Naive thymus-derived CD4-positive, alpha-beta T cell (primary cell): ENCODE results near the gene GRM7. TPM values are rescaled to one million over a fixed set of nuclear protein-coding genes. Genes with fewer than 3 reads are reported as not detected.

ENCODE experiments used
- ATAC-seq: fragments of 150-1000 bp; cut with Tn5 transposase; 2 replicates; pipeline ENCODE4 v1.10.0; 2021; ENCODE audit warnings: mild to moderate bottlenecking, moderate library complexity
- CTCF ChIA-PET: fragments of 350-600 bp; sonication (Branson Sonifier 250); formaldehyde crosslinking; loops from one replicate; lab custom pipeline; 2021; ENCODE audit warnings: antibody characterized with exemption; lab: Charles Lee
- POLR2A ChIA-PET: fragments of 350-600 bp; sonication (Branson Sonifier 250); formaldehyde crosslinking; loops from one replicate; lab custom pipeline; 2021; ENCODE audit warnings: antibody characterized with exemption, inconsistent platforms; lab: Charles Lee
- DNase-seq, 9 donors: peaks; one replicate each; pipeline versions ENCODE4 v3.0.0 to v3.0.0-alpha.2; 2020 to 2022; ENCODE audit warnings: mixed read lengths in 1 of 9
- H3K27ac ChIP-seq: one replicate; pipeline ENCODE4 v1.7.0; 2013; ENCODE audit warnings: mild to moderate bottlenecking, low read depth, low read length, moderate library complexity
- H3K27me3 ChIP-seq, 2 donors: one replicate each; pipeline ENCODE4 v1.7.0; 2013; ENCODE audit warnings: low read length in 2 of 2, mild to moderate bottlenecking in 2 of 2, moderate library complexity in 2 of 2; ENCODE audit not compliant: control insufficient read depth in 2 of 2, insufficient read depth in 2 of 2
- H3K36me3 ChIP-seq, 3 experiments: 1 replicate in 2 of 3; 2 replicates in 1 of 3; pipeline ENCODE4 v1.7.0; 2013; ENCODE audit warnings: low read length in 3 of 3, mild to moderate bottlenecking in 3 of 3, moderate library complexity in 1 of 3; ENCODE audit not compliant: insufficient read depth in 3 of 3, control insufficient read depth in 2 of 3
- H3K4me1 ChIP-seq, 2 donors: one replicate each; pipeline ENCODE4 v1.7.0; 2013; ENCODE audit warnings: low read length in 2 of 2, mild to moderate bottlenecking in 2 of 2, moderate library complexity in 1 of 2; ENCODE audit not compliant: control insufficient read depth in 2 of 2, insufficient read depth in 2 of 2
- H3K4me3 ChIP-seq: 2 replicates; pipeline ENCODE4 v1.7.0; 2013; ENCODE audit warnings: mild to moderate bottlenecking, low read length
- H3K9me3 ChIP-seq, 3 experiments: 1 replicate in 2 of 3; 2 replicates in 1 of 3; pipeline ENCODE4 v1.7.0; 2013; ENCODE audit warnings: low read length in 3 of 3; ENCODE audit not compliant: control insufficient read depth in 2 of 3
- H3K27ac Mint-ChIP-seq, 9 donors: one replicate each; pipeline ENCODE4 v1.8.0; 2020 to 2022; ENCODE audit warnings: mixed read lengths in 9 of 9, mild to moderate bottlenecking in 8 of 9, moderate library complexity in 5 of 9, inconsistent platforms in 2 of 9
- H3K27me3 Mint-ChIP-seq, 5 donors: one replicate each; pipeline ENCODE4 v1.8.0; 2021 to 2022; ENCODE audit warnings: mixed read lengths in 5 of 5, mild to moderate bottlenecking in 1 of 5
- H3K36me3 Mint-ChIP-seq, 5 donors: one replicate each; pipeline ENCODE4 v1.8.0; 2020 to 2022; ENCODE audit warnings: mixed read lengths in 5 of 5, mild to moderate bottlenecking in 3 of 5, inconsistent platforms in 1 of 5
- H3K4me1 Mint-ChIP-seq, 7 donors: one replicate each; pipeline ENCODE4 v1.8.0; 2020 to 2022; ENCODE audit warnings: mixed read lengths in 7 of 7, mild to moderate bottlenecking in 3 of 7, inconsistent platforms in 1 of 7
- H3K4me3 Mint-ChIP-seq, 10 donors: one replicate each; pipeline ENCODE4 v1.8.0; 2020 to 2022; ENCODE audit warnings: mild to moderate bottlenecking in 10 of 10, mixed read lengths in 10 of 10, moderate library complexity in 6 of 10, inconsistent platforms in 2 of 10
- H3K9me3 Mint-ChIP-seq, 11 donors: one replicate each; pipeline ENCODE4 v1.8.0; 2020 to 2022; ENCODE audit warnings: mixed read lengths in 11 of 11, mild to moderate bottlenecking in 4 of 11, inconsistent platforms in 1 of 11, moderate library complexity in 1 of 11
- intact Hi-C, 2 donors: fragments of 100-400 bp; cut with micrococcal nuclease; formaldehyde crosslinking; loops; one replicate each; pipeline ENCODE4 v1.15.1; 2023
- polyA plus RNA-seq, 2 donors: library from polyadenylated mRNA; unstranded; fragments of 300-500 nt; fragmentation: Illumina TruSeq; gene quantifications; one replicate each; pipeline ENCODE4 v1.2.3, GENCODE V29; 2021
- total RNA-seq, 6 experiments: library from RNA in 5 of 6; stranded (reverse) in 5 of 6; gene quantifications; 1 replicate in 5 of 6; 2 replicates in 1 of 6; pipeline ENCODE4 v1.2.3 and lab custom pipeline; 2021 to 2026

Gene GRM7
- total and polyA plus RNA-seq, 7 experiments from 2014 or later = not detected

GRCh38 chr3:7160689-7161088, 299.8 kb downstream of the GRM7 start:
- intact Hi-C loops = no loop called here
- H3K36me3 Mint-ChIP-seq = no peaks in the 10 kb centered on the region
- CTCF ChIA-PET = no interaction called here
- Histone ChIP-seq H3K36me3 (no peaks in the 10 kb centered on the region), H3K27ac (no peak overlapping the region), H3K27me3 (no peaks in the 10 kb centered on the region), H3K4me1 (no peaks in the 10 kb centered on the region), H3K9me3 (no peaks in the 10 kb centered on the region), H3K4me3 (no peak overlapping the region)
- H3K27me3 Mint-ChIP-seq = peaks cover 0 to 5% (median 0%) of the 10 kb centered on the region in 5 donors
- ATAC-seq = no peak
- DNase-seq = no peak
- no peak overlapping the region for H3K4me3 Mint-ChIP-seq
- H3K9me3 Mint-ChIP-seq = peaks cover 0 to 10% (median 2%) of the 10 kb centered on the region in 11 donors
- no peaks in the 10 kb centered on the region for H3K4me1 Mint-ChIP-seq
- H3K27ac Mint-ChIP-seq = no peak overlapping the region
- POLR2A ChIA-PET = no interaction called here

DNA sequence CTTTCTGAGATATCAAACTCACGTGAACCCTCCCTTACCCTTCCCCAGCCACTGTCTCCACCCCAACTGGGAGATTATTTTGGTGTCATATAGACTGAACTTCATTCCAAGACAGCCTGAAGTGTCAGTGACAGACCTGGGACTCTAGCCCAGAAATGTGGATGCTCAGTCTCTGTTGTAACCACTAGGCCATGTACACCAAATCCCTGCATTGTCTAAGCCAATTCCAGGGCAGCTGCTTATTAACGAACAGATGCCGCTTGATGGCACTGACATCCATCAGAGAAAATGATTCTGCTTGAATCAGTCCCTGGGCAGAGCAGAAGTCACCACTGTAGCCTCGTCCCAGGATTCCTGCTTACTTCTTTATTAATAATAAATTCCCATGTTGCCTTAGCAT, 305.5 kb downstream of the GRM7 start:
- Mint-ChIP-seq H3K4me3 (no peak overlapping the region), H3K9me3 (peaks cover 0 to 8% (median 3%) of the 10 kb centered on the region in 11 donors), H3K27me3 (no peaks in the 10 kb centered on the region), H3K36me3 (no peaks in the 10 kb centered on the region), H3K27ac (no peak overlapping the region), H3K4me1 (no peaks in the 10 kb centered on the region)
- ATAC-seq (no peak), DNase-seq (no peak)
- no peak overlapping the region for H3K27ac ChIP-seq
- H3K9me3 ChIP-seq = no peaks in the 10 kb centered on the region
- no peak overlapping the region for H3K4me3 ChIP-seq
- intact Hi-C loops = no loop called here
- CTCF ChIA-PET = no interaction called here
- POLR2A ChIA-PET = no interaction called here
- H3K27me3 ChIP-seq = no peaks in the 10 kb centered on the region
- no peaks in the 10 kb centered on the region for H3K4me1 ChIP-seq
- no peaks in the 10 kb centered on the region for H3K36me3 ChIP-seq

DNA sequence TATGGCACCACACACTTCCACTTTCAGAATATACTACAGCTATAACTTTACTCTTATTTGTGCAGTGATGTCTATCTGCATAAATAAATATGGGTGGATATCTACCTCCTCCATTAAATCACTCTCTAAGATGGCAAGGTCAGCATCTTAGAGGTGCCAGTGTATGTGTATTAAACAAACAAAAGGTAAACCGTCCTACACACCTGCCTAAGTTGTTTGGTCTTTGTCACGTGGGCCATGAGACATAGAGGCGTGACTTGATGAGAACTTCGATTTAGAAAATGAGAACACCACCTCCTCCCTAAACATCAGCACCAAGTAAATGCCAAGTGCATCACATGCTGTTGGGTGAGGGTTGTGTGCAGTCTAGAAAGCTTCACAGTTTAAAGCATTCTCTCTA, 310.6 kb downstream of the GRM7 start:
- no peaks in the 10 kb centered on the region for H3K4me1 Mint-ChIP-seq
- peaks cover 0 to 4% (median 0%) of the 10 kb centered on the region in 11 donors for H3K9me3 Mint-ChIP-seq
- H3K27me3 Mint-ChIP-seq = no peaks in the 10 kb centered on the region
- intact Hi-C loops = no loop called here
- H3K9me3 ChIP-seq = no peaks in the 10 kb centered on the region
- no peak overlapping the region for H3K27ac Mint-ChIP-seq
- ChIA-PET CTCF (no interaction called here), POLR2A (no interaction called here)
- H3K4me3 Mint-ChIP-seq = no peak overlapping the region
- no peak for DNase-seq
- H3K4me1 ChIP-seq = no peaks in the 10 kb centered on the region
- ATAC-seq = no peak
- no peaks in the 10 kb centered on the region for H3K27me3 ChIP-seq
- H3K4me3 ChIP-seq = no peak overlapping the region
- H3K36me3 Mint-ChIP-seq = no peaks in the 10 kb centered on the region
- H3K27ac ChIP-seq = no peak overlapping the region
- H3K36me3 ChIP-seq = no peaks in the 10 kb centered on the region

DNA sequence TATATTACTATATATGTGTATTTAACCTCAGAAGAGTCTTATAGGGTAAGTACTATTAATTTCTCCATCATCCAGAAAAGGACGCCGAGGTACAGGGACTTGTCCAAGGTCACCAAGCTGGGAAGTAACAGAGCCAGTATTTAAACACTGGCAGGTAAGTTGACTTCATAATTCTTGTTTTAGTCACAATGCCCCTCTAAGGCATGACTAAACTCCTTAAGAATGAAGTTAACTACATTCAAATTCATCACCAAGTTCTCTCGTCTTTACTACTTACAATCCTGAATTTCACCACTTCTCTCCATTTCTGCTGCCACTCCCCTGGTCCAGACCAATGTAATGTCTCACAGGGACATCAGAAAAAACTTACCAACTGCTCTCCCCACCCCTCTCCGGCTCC, 312.1 kb downstream of the GRM7 start:
- no peaks in the 10 kb centered on the region for H3K36me3 ChIP-seq
- Mint-ChIP-seq H3K27ac (no peak overlapping the region), H3K4me1 (no peaks in the 10 kb centered on the region), H3K4me3 (no peak overlapping the region), H3K27me3 (no peaks in the 10 kb centered on the region), H3K36me3 (no peaks in the 10 kb centered on the region), H3K9me3 (peaks cover 0 to 7% (median 0%) of the 10 kb centered on the region in 11 donors)
- no peaks in the 10 kb centered on the region for H3K9me3 ChIP-seq
- ChIA-PET CTCF (no interaction called here), POLR2A (no interaction called here)
- H3K27ac ChIP-seq = no peak overlapping the region
- no peak for DNase-seq
- intact Hi-C loops = no loop called here
- no peak for ATAC-seq
- no peaks in the 10 kb centered on the region for H3K27me3 ChIP-seq
- no peaks in the 10 kb centered on the region for H3K4me1 ChIP-seq
- no peak overlapping the region for H3K4me3 ChIP-seq

- H3K27me3 Mint-ChIP-seq = peaks cover 0 to 6% (median 0%) of the 10 kb centered on the region in 5 donors
- no peak overlapping the region for H3K4me3 Mint-ChIP-seq
- H3K9me3 Mint-ChIP-seq = peaks cover 0 to 8% (median 0%) of the 10 kb centered on the region in 11 donors
- Histone ChIP-seq H3K36me3 (no peaks in the 10 kb centered on the region), H3K9me3 (no peaks in the 10 kb centered on the region), H3K4me3 (no peak overlapping the region), H3K4me1 (no peaks in the 10 kb centered on the region), H3K27me3 (no peaks in the 10 kb centered on the region), H3K27ac (no peak overlapping the region)
- no peak for ATAC-seq
- ChIA-PET CTCF (no interaction called here), POLR2A (no interaction called here)
- H3K36me3 Mint-ChIP-seq = no peaks in the 10 kb centered on the region
- no peak for DNase-seq
- no peaks in the 10 kb centered on the region for H3K4me1 Mint-ChIP-seq
- intact Hi-C loops = no loop called here
- H3K27ac Mint-ChIP-seq = no peak overlapping the region
These were observed 327.6 kb downstream of the GRM7 start for GRCh38 chr3:7188551-7188950.

DNA sequence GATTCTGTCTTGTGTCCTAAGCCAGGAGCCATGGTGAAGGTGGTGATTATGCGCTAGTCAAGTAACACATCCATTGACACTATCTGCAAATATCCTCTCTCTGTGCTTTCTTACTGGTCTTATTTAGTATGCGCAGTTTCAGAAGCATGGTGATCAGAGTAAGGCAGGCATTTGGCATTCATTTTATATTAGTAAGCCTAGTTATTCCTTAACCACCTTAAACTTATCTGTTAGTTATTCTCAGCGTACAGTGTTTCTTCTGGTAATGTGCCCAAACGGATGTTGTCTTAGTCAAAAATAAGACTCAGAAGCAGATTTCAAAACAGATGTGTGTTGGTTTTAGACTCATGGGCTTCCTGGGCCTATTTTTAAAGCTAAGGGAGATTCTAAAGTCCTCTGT, 329.2 kb downstream of the GRM7 start:
- Histone ChIP-seq H3K27me3 (no peaks in the 10 kb centered on the region), H3K4me1 (no peaks in the 10 kb centered on the region), H3K27ac (no peak overlapping the region), H3K9me3 (no peaks in the 10 kb centered on the region), H3K4me3 (no peak overlapping the region), H3K36me3 (no peaks in the 10 kb centered on the region)
- CTCF ChIA-PET = no interaction called here
- Mint-ChIP-seq H3K27ac (no peak overlapping the region), H3K36me3 (no peaks in the 10 kb centered on the region), H3K9me3 (peaks cover 0 to 8% (median 0%) of the 10 kb centered on the region in 11 donors), H3K4me3 (no peak overlapping the region), H3K4me1 (no peaks in the 10 kb centered on the region), H3K27me3 (peaks cover 0 to 6% (median 0%) of the 10 kb centered on the region in 5 donors)
- POLR2A ChIA-PET = no interaction called here
- ATAC-seq = no peak
- intact Hi-C loops = no loop called here
- DNase-seq = no peak

DNA sequence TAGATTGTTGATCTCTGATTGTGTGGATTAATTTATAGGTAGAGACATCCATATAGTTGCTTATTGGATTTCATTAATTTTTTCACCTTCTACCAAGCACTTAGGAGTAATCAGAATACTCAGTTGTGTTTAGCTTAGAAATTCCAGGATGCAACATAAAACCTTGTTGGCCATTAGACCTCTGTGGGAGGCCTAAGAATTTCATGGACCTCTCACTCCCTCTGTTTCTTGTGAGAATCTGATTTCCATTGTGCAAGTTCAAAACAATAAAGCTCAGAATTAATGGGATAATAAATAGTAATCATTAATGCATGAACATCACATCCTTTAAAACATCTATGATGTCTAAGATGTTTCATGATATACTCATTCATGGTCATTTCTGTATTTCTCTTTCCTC, 332.4 kb downstream of the GRM7 start:
- no peak for ATAC-seq
- Histone ChIP-seq H3K27me3 (no peaks in the 10 kb centered on the region), H3K36me3 (no peaks in the 10 kb centered on the region), H3K27ac (no peak overlapping the region), H3K4me1 (no peaks in the 10 kb centered on the region), H3K9me3 (no peaks in the 10 kb centered on the region), H3K4me3 (no peak overlapping the region)
- ChIA-PET CTCF (no interaction called here), POLR2A (no interaction called here)
- Mint-ChIP-seq H3K4me1 (no peaks in the 10 kb centered on the region), H3K4me3 (no peak overlapping the region), H3K27ac (no peak overlapping the region), H3K36me3 (no peaks in the 10 kb centered on the region), H3K9me3 (peaks cover 0 to 8% (median 0%) of the 10 kb centered on the region in 11 donors), H3K27me3 (peaks cover 0 to 6% (median 0%) of the 10 kb centered on the region in 5 donors)
- intact Hi-C loops = no loop called here
- DNase-seq = no peak
